ENCODE results near the gene VEGFA.

Gene VEGFA

DNA sequence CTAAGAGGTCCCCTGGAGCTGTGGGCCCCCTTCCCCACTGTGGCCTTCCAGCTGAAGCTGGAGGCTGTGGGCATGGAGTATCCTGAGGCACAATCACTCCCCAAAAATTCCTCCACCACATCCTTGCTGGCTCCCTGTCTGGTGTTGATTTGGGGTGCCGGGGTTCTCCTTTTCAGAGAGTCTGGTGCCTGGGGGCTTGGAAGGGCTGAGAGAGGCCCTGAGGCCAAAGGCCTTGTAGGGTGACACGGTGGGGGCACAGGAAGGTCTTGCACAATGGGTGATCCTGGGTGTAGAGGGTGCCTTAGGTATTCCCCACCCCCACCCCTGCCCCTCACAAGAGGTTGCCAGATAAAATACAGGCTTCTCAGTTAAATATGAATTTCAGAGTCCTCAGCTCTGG, 33.2 kb upstream of the VEGFA start:
- TF ChIP-seq ISL1 (CRISPR knock-in tag; IDR thresholded peaks at IDR 0.05) (no peak), OSR1 (CRISPR knock-in tag; IDR thresholded peaks at IDR 0.05) (no peak), ZFP3 (CRISPR knock-in tag; IDR thresholded peaks at IDR 0.05) (no peak), CSDC2 (CRISPR knock-in tag; IDR thresholded peaks at IDR 0.05) (no peak), TCF4 (CRISPR knock-in tag; IDR thresholded peaks at IDR 0.05; ENCODE audit: borderline replicate concordance) (no peak), GLIS3 (CRISPR knock-in tag; IDR thresholded peaks at IDR 0.05) (no peak), TOX (CRISPR knock-in tag; IDR thresholded peaks at IDR 0.05; ENCODE audit: borderline replicate concordance) (no peak), ZNF8 (CRISPR knock-in tag; IDR thresholded peaks at IDR 0.05) (no peak), ZNF565 (CRISPR knock-in tag; conservative IDR thresholded peaks at IDR 0.05; ENCODE audit: low read depth) (no peak), SNAI2 (CRISPR knock-in tag; IDR thresholded peaks at IDR 0.05) (no peak), ZFP30 (CRISPR knock-in tag; IDR thresholded peaks at IDR 0.05) (no peak)
- TF ChIP-seq, protein P1, sequence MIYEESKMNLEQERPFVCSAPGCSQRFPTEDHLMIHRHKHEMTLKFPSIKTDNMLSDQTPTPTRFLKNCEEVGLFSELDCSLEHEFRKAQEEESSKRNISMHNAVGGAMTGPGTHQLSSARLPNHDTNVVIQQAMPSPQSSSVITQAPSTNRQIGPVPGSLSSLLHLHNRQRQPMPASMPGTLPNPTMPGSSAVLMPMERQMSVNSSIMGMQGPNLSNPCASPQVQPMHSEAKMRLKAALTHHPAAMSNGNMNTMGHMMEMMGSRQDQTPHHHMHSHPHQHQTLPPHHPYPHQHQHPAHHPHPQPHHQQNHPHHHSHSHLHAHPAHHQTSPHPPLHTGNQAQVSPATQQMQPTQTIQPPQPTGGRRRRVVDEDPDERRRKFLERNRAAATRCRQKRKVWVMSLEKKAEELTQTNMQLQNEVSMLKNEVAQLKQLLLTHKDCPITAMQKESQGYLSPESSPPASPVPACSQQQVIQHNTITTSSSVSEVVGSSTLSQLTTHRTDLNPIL (CRISPR knock-in tag; IDR thresholded peaks at IDR 0.05; ENCODE audit: low read depth): no peak
- TF ChIP-seq, protein P2, sequence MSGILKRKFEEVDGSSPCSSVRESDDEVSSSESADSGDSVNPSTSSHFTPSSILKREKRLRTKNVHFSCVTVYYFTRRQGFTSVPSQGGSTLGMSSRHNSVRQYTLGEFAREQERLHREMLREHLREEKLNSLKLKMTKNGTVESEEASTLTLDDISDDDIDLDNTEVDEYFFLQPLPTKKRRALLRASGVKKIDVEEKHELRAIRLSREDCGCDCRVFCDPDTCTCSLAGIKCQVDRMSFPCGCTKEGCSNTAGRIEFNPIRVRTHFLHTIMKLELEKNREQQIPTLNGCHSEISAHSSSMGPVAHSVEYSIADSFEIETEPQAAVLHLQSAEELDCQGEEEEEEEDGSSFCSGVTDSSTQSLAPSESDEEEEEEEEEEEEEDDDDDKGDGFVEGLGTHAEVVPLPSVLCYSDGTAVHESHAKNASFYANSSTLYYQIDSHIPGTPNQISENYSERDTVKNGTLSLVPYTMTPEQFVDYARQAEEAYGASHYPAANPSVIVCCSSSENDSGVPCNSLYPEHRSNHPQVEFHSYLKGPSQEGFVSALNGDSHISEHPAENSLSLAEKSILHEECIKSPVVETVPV (CRISPR knock-in tag; IDR thresholded peaks at IDR 0.05): no peak
- TF ChIP-seq, protein P3, sequence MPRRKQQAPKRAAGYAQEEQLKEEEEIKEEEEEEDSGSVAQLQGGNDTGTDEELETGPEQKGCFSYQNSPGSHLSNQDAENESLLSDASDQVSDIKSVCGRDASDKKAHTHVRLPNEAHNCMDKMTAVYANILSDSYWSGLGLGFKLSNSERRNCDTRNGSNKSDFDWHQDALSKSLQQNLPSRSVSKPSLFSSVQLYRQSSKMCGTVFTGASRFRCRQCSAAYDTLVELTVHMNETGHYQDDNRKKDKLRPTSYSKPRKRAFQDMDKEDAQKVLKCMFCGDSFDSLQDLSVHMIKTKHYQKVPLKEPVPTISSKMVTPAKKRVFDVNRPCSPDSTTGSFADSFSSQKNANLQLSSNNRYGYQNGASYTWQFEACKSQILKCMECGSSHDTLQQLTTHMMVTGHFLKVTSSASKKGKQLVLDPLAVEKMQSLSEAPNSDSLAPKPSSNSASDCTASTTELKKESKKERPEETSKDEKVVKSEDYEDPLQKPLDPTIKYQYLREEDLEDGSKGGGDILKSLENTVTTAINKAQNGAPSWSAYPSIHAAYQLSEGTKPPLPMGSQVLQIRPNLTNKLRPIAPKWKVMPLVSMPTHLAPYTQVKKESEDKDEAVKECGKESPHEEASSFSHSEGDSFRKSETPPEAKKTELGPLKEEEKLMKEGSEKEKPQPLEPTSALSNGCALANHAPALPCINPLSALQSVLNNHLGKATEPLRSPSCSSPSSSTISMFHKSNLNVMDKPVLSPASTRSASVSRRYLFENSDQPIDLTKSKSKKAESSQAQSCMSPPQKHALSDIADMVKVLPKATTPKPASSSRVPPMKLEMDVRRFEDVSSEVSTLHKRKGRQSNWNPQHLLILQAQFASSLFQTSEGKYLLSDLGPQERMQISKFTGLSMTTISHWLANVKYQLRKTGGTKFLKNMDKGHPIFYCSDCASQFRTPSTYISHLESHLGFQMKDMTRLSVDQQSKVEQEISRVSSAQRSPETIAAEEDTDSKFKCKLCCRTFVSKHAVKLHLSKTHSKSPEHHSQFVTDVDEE (CRISPR knock-in tag; IDR thresholded peaks at IDR 0.05): no peak
- TF ChIP-seq, protein P4, sequence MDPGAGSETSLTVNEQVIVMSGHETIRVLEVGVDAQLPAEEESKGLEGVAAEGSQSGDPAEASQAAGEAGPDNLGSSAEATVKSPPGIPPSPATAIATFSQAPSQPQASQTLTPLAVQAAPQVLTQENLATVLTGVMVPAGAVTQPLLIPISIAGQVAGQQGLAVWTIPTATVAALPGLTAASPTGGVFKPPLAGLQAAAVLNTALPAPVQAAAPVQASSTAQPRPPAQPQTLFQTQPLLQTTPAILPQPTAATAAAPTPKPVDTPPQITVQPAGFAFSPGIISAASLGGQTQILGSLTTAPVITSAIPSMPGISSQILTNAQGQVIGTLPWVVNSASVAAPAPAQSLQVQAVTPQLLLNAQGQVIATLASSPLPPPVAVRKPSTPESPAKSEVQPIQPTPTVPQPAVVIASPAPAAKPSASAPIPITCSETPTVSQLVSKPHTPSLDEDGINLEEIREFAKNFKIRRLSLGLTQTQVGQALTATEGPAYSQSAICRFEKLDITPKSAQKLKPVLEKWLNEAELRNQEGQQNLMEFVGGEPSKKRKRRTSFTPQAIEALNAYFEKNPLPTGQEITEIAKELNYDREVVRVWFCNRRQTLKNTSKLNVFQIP (CRISPR knock-in tag; IDR thresholded peaks at IDR 0.05; ENCODE audit: borderline replicate concordance, low read depth): no peak
- no peak for ATAC-seq

DNA sequence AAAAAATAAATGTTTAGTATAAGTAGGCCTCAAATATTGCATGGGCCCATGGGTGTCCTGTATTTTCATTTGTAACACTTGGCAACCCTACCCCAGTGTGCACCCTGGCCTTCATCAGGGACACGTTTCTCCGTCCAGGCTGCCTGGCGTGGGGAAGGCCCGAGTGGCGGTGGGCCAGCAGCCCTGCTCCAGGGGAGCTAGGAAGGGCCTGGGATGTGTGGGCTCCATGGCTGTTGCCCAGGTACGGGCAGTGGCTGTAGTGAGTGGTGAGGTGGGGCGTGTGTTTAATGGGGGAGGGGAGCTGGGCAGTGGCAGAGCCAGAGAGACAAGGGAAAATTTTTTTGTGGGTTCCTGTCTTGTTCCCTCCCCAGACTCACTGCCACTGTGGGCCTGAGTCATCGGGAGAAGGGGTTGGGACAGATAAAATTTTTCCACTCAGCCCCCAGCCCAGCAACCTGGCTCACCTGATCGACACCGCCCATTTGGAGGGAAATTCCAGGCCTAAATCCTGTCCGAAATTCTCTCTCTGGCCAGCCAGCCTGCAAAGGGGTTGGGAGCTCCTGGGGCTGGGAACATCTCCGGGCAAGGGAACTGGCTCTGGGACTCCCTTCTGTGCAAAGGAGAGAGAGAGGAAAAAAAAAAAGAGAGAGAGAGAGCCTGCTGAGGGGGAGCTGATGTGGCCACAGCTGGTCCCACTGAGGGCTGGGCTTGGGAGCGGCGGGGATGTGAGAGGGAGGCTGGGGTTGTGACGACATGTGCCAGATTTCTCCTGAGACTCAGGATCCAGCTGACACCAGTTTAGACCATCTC, 32.5 kb upstream of the VEGFA start:
- ATAC-seq: no peak
- TF ChIP-seq TCF4 (CRISPR knock-in tag; IDR thresholded peaks at IDR 0.05; ENCODE audit: borderline replicate concordance) (no peak), ZFP30 (CRISPR knock-in tag; IDR thresholded peaks at IDR 0.05) (no peak), CSDC2 (CRISPR knock-in tag; IDR thresholded peaks at IDR 0.05) (no peak), PPARA (CRISPR knock-in tag; IDR thresholded peaks at IDR 0.05; ENCODE audit: borderline replicate concordance) (no peak), TOX (CRISPR knock-in tag; IDR thresholded peaks at IDR 0.05; ENCODE audit: borderline replicate concordance) (no peak), ZNF8 (CRISPR knock-in tag; IDR thresholded peaks at IDR 0.05) (no peak), ZFP3 (CRISPR knock-in tag; IDR thresholded peaks at IDR 0.05) (no peak), ARNTL (CRISPR knock-in tag; IDR thresholded peaks at IDR 0.05; ENCODE audit: borderline replicate concordance, low read depth) (no peak), ZC3H10 (CRISPR knock-in tag; IDR thresholded peaks at IDR 0.05) (no peak), BACH2 (CRISPR knock-in tag; IDR thresholded peaks at IDR 0.05; ENCODE audit: borderline replicate concordance) (no peak), ESRRG (CRISPR knock-in tag; IDR thresholded peaks at IDR 0.05) (no peak), ISL1 (CRISPR knock-in tag; IDR thresholded peaks at IDR 0.05) (no peak), ZNF70 (CRISPR knock-in tag; IDR thresholded peaks at IDR 0.05) (no peak)
- TF ChIP-seq, protein P3 (CRISPR knock-in tag; IDR thresholded peaks at IDR 0.05): no peak
- TF ChIP-seq, protein P5, sequence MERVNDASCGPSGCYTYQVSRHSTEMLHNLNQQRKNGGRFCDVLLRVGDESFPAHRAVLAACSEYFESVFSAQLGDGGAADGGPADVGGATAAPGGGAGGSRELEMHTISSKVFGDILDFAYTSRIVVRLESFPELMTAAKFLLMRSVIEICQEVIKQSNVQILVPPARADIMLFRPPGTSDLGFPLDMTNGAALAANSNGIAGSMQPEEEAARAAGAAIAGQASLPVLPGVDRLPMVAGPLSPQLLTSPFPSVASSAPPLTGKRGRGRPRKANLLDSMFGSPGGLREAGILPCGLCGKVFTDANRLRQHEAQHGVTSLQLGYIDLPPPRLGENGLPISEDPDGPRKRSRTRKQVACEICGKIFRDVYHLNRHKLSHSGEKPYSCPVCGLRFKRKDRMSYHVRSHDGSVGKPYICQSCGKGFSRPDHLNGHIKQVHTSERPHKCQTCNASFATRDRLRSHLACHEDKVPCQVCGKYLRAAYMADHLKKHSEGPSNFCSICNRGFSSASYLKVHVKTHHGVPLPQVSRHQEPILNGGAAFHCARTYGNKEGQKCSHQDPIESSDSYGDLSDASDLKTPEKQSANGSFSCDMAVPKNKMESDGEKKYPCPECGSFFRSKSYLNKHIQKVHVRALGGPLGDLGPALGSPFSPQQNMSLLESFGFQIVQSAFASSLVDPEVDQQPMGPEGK (CRISPR knock-in tag; IDR thresholded peaks at IDR 0.05; ENCODE audit: borderline replicate concordance): no peak
- TF ChIP-seq, protein P2 (CRISPR knock-in tag; IDR thresholded peaks at IDR 0.05): no peak

All from SK-N-SH treated with all-trans-retinoic acid at 6 μM for 48 hours (cell line).